Measurements from ENCODE around the gene PCDH15. TPM values are rescaled to one million over a fixed set of nuclear protein-coding genes. Genes with fewer than 3 reads are reported as not detected.

The PCDH15 gene
- 0.64 TPM for total RNA-seq (ENCODE audit: unreplicated experiment)
- long read RNA-seq, partial matches to known transcripts, result 0 of 1 reads
- long read RNA-seq, other reads (novel, unspliced or antisense), result 1 of 1 reads

- Mint-ChIP-seq H3K9me3 (ENCODE audit: unreplicated experiment) (no peaks in the 10 kb centered on the region), H3K4me3 (ENCODE audit: unreplicated experiment) (no peak within 1 kb of the TSS)
- no peak for TF ChIP-seq CTCF (IDR thresholded peaks at IDR 0.05; ENCODE audit: partially characterized antibody, unreplicated experiment)
These were observed at the start of gene PCDH15 for GRCh38 chr10:54800741-54801421. Gene PCDH15 (minus strand): TSS chr10:54801231. CDS start chr10:54664262, 136,969 bp downstream.

GRCh38 chr10:54843932-54844331 is 42.9 kb upstream of the PCDH15 start:
- Mint-ChIP-seq H3K9me3 (ENCODE audit: unreplicated experiment) (peaks cover 3% of the 10 kb centered on the region), H3K27ac (ENCODE audit: unreplicated experiment) (no peak overlapping the region), H3K4me1 (ENCODE audit: low read depth, unreplicated experiment) (no peaks in the 10 kb centered on the region), H3K27me3 (ENCODE audit: unreplicated experiment) (no peaks in the 10 kb centered on the region), H3K36me3 (ENCODE audit: unreplicated experiment) (no peaks in the 10 kb centered on the region), H3K4me3 (ENCODE audit: unreplicated experiment) (no peak overlapping the region)
- no peak for DNase-seq
- TF ChIP-seq CTCF (IDR thresholded peaks at IDR 0.05; ENCODE audit: partially characterized antibody, unreplicated experiment), result no peak

More at GRCh38 chr10:54800741-54801421, at the start of gene PCDH15:
- H3K36me3 Mint-ChIP-seq (ENCODE audit: unreplicated experiment), result no peaks in the 10 kb centered on the region
- peaks cover 11% of the 10 kb centered on the region for H3K4me1 Mint-ChIP-seq (ENCODE audit: low read depth, unreplicated experiment)
- H3K27ac Mint-ChIP-seq (ENCODE audit: unreplicated experiment), result no peak within 1 kb of the TSS
- DNase-seq, result peak; percentile 57
- H3K27me3 Mint-ChIP-seq (ENCODE audit: unreplicated experiment), result no peaks in the 10 kb centered on the region

- peaks cover 3% of the 10 kb centered on the region for H3K9me3 Mint-ChIP-seq (ENCODE audit: unreplicated experiment)
- no peak for DNase-seq
- no peak overlapping the region for H3K4me3 Mint-ChIP-seq (ENCODE audit: unreplicated experiment)
- no peaks in the 10 kb centered on the region for H3K4me1 Mint-ChIP-seq (ENCODE audit: low read depth, unreplicated experiment)
- H3K36me3 Mint-ChIP-seq (ENCODE audit: unreplicated experiment), result no peaks in the 10 kb centered on the region
- H3K27ac Mint-ChIP-seq (ENCODE audit: unreplicated experiment), result no peak overlapping the region
- TF ChIP-seq CTCF (IDR thresholded peaks at IDR 0.05; ENCODE audit: partially characterized antibody, unreplicated experiment), result no peak
- no peaks in the 10 kb centered on the region for H3K27me3 Mint-ChIP-seq (ENCODE audit: unreplicated experiment)
These were observed 42.1 kb upstream of the PCDH15 start for GRCh38 chr10:54843085-54843646.

- Mint-ChIP-seq H3K4me3 (ENCODE audit: unreplicated experiment) (no peak overlapping the region), H3K4me1 (ENCODE audit: low read depth, unreplicated experiment) (no peaks in the 10 kb centered on the region), H3K36me3 (ENCODE audit: unreplicated experiment) (no peaks in the 10 kb centered on the region), H3K9me3 (ENCODE audit: unreplicated experiment) (peaks cover 3% of the 10 kb centered on the region), H3K27me3 (ENCODE audit: unreplicated experiment) (no peaks in the 10 kb centered on the region), H3K27ac (ENCODE audit: unreplicated experiment) (no peak overlapping the region)
- no peak for DNase-seq
- TF ChIP-seq CTCF (IDR thresholded peaks at IDR 0.05; ENCODE audit: partially characterized antibody, unreplicated experiment), result no peak
These were observed 36.4 kb upstream of the PCDH15 start for GRCh38 chr10:54837479-54837878.

GRCh38 chr10:54833029-54833428 is 32.0 kb upstream of the PCDH15 start:
- no peak overlapping the region for H3K27ac Mint-ChIP-seq (ENCODE audit: unreplicated experiment)
- H3K36me3 Mint-ChIP-seq (ENCODE audit: unreplicated experiment), result no peaks in the 10 kb centered on the region
- H3K4me3 Mint-ChIP-seq (ENCODE audit: unreplicated experiment), result no peak overlapping the region
- no peak for DNase-seq
- no peaks in the 10 kb centered on the region for H3K9me3 Mint-ChIP-seq (ENCODE audit: unreplicated experiment)
- no peaks in the 10 kb centered on the region for H3K4me1 Mint-ChIP-seq (ENCODE audit: low read depth, unreplicated experiment)
- H3K27me3 Mint-ChIP-seq (ENCODE audit: unreplicated experiment), result no peaks in the 10 kb centered on the region
- no peak for TF ChIP-seq CTCF (IDR thresholded peaks at IDR 0.05; ENCODE audit: partially characterized antibody, unreplicated experiment)
